ENCODE results near the gene TBCB.

GRCh38 chr19:36128392-36128736 lies 13.1 kb downstream of the TBCB start:
- no peak for TF ChIP-seq CTCF (IDR thresholded peaks at IDR 0.05)
- TF ChIP-seq POLR2A (IDR thresholded peaks at IDR 0.05) = no peak
